ENCODE results near the gene AATF.
"Not testable (repeated sequence)": the region's sequence is repeated elsewhere in the genome, so short reads cannot be mapped to it uniquely, and the experiment has no call there.

The AATF gene

DNA sequence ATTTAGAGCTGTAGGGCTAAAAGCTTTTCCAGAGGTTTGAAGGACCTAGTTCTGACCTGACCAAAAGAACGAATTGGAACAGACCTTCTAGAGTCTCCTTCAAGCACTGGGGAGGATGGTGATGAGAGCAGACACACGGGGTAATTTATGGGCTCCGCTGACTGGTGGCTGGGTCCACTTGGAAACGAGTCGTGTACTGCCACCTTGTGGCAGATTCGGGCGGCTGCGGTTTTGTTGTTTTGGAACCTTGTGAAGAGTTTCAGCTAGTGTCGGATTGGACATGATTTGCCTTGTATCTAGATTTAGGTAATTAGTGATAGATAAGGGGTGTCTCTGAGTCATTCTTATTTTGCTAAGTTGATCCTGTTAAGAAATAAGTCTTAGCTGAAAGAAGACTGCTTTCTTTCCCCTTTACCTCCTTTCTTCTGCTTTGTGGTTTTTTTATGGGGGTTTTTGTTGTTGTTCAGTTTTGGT, 98.9 kb downstream of the AATF start:
- peak; percentile 77 for DNase-seq (ENCODE audit: low read depth)

DNA sequence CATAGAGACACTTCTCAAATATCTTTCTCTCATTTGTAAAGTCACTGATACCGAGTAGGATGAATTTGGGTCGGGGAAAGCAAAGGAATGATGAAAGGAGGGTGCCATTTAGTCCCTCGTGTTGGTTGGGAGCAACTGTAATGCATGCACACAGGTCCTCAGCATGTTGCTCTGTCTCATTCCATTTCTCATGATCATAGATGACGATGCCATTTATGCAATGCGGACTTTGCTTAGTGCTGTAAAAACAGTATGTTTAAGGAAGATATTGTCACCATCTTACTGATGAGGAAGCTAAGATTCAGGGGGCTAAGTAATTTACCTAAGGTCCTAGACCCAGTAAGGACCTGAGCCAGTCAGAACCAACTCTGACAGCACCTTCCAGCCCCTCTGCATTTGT, 100.1 kb downstream of the AATF start:
- no peak for DNase-seq (ENCODE audit: low read depth)

DNA sequence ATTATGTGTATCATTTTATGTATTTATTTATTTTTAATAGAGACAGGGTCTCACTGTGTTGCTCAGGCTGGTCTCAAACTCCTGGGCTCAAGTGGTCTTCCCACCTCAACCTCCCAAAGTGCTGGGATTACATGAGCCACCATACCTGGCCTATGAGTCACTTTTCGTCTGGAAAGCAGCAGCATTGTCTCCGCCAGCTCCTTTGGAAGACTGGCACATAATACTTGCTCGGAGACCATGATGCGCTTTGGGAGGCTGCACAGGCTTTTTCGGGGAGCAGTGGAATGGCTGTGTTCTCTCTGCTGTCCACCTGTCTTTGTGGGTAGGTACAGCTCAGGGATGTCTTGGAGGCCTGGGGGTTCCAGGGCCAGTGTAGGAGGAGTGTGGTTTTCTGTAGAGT, 102.2 kb downstream of the AATF start:
- DNase-seq (ENCODE audit: low read depth), result no peak

DNA sequence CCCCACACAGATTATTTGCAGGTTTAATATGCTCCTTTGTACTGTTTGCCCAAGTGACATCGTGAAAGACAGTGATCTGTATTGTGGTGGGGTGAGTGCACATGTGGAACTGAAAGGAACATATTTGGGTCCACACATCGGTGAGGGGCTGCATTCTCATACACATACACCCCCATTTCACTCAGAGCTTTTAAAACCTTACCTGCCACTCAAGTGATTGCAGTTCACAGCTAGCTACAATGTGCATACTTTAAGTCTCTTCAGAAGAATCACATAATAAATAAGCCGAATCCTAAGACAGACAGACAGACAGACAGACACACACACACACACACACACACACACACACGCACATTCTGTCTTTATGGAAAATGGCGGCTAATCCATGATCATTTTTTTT, 102.6 kb downstream of the AATF start:
- no peak for DNase-seq (ENCODE audit: low read depth)

DNA sequence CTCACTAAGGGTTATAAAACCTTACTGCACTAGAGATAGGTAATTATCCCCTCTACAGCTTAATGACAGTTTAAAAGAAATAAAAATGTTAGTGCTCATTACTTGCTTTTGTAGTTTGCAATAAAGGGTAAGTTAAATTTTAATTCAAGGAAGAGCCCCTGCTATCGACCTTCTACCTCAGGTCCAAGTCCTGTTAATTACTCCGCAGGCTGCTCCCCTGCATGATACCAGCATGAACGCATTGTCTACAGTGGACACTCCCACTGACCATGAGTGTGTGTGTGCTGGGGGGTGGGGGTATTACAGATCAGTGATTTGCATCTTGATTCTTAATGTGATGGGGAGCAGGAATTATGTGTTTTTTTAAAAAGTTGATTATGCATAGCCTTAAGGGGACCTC, 103.1 kb downstream of the AATF start:
- no peak for DNase-seq (ENCODE audit: low read depth)

DNA sequence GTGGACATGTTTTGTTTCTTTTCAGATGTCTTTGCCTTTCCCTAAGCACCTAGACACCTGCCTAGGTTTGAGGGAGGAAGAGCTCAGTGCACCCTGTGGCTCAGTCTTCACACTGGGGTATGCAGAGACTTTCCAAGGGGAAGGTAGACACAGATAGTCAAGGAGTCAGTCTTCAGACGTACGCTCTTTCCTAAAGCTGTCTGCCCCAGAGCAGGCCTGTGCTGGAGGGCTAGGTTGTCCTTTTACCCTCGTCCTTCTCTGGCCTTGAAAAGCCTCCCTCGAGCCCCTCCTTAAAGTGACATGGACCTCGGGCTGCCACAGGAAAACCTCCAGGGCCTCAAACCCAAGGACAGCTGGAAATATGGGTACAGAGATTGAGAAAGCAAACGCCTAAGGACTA, 103.7 kb downstream of the AATF start:
- no peak for DNase-seq (ENCODE audit: low read depth)

DNA sequence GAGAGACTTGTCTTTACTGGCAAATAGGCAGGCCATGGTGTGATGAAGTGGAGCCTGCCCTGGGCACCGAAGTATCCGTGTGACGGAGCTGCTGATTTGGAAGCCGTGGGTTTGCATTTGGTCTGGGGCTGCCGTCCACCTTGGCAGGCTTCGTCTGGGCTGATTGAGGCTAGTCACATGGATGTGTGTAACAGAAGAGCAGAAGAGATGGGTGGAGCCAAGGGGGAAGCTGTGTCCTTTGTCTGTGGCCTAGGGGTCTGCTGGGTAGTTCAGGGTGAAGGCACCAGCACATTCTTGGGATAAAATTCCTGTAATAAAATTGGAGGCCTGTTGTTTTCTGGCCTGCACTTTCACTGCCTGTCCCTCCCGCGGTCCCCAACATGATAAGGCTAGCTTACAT, 106.1 kb downstream of the AATF start:
- DNase-seq (ENCODE audit: low read depth), result no peak

DNA sequence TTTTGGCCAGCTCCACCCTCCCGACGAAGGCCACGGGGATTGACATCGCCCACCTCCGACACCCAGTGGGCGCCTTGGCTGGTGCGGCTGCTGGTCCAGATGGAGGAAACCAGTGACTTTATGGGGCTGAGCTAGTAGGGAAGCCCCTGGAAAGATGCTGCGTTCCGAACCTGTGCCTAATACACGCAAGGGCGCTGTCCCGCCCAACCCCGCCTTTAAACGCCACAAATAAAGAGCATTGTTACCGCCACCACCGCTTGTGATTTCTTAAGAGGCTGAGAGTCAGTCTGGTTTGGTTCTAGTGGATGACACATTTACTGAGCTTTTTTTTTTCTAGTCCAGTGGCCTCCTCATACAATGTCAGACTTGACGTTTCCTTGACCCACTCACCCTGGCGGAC, 107.9 kb downstream of the AATF start:
- DNase-seq (ENCODE audit: low read depth), result no peak

DNA sequence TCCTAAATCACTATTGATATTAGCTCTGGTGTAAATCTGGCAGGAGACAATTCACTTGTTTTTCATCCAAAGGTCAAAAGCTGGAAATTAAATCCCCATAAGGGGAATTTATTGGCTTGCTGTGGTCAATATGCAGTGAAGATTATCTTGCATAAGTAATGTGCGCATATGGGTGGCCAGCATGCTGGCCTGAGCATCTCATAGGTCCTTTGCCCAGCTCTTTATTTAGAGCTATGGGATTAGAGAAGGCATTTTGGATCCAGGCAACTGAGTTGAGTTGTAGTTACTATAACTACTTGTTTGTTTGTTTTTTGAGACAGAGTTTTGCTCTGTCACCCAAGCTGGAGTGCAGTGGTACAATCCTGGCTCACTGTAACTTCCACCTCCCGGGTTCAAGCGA, 110.7 kb downstream of the AATF start:
- no peak for DNase-seq (ENCODE audit: low read depth)

DNA sequence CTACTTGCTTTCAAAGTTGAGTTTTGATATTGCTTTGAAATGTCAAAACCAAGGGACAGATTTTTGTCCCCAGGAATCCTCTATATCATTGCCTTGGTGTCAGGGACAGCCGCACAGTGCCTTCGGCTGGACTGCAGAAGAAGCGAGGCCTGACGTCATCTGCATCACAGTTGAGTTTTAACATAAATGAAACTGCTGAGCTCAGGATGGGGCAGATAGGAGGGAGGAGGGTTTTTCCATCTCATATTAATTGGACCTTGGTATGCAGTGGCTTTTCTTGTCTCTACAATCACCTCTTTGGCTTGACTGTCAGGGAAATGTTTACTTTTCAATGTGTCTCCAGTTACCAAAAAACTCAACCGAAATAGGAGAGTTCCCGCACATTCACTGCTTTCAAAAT, 111.3 kb downstream of the AATF start:
- DNase-seq (ENCODE audit: low read depth), result no peak

DNA sequence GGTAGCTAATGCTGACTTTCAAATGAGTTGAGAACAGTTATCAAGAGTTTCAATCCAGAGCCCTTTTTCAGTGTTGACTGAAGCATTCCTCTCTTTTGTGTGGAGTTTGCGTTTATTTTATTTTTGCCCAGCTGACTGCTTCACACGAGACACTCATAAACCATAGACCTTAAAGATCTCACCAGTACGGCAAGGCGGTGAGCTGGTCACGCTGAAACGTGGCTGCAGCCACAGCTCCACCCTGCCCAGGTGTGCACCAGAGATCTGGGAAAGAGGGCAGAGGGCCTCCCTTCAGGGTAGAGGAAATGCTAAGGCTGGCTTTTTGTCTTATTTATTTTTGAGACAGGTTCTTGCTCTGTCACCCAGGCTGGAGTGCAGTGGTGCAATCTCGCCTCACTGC, 112.2 kb downstream of the AATF start:
- DNase-seq (ENCODE audit: low read depth), result no peak

DNA sequence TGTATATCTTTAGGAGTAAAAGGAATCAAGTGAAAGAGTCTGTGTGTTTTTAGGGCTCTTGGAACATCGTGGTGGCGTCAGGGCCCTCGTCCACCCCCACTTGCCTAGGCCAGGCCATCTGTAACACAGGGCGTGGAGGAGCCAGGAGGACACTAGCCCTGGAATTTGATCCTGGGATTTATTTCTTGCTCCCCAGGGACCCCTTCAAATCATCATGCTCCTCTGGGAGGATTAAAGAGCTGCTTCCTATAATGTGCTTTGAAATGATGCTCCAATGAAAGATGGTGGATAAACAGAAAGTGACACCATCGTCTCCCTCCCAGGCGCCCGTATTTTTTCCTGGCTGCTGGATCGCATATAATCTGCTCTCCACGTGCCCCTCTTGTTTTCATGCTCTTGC, 113.3 kb downstream of the AATF start:
- no peak for DNase-seq (ENCODE audit: low read depth)

DNA sequence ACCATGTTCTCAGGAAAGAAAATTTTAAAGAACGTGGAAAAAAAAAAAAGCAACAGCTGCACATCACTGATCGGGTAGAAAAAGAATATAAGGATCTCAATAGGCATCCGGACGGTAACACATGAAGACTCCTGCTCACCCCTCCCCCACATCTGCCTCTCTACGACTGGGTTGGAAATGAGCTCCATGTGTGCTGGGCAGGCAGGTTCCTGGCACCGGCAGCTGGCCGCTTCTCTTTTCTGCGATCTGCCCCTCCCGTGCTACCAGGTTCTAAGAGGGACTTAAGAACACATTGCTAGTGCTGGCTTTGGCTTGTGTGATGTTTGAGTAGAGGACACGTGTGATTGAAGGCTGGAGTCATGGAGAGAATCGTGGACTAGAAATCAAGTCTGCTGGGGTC, 115.5 kb downstream of the AATF start:
- no peak for DNase-seq (ENCODE audit: low read depth)

DNA sequence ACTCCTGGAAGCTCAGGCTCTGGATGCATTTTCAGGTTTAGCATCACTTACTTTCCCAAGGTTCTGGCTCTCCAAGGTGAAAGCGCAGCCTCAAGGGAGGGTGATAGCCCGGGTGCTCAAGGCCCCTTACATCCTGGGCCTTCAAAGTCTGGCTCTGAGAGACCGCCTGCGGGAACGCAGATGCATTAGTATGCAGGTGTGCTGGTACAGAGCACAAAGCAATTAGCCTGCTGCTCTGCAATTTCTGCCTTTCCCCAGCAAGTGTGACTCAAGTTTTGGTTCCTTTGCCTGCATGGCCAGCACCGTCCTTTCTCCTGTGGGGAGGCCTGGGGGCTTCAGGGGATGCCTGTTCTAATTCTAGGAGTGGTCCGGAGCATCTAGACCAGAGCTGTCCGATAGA, 116.2 kb downstream of the AATF start:
- no peak for DNase-seq (ENCODE audit: low read depth)

DNA sequence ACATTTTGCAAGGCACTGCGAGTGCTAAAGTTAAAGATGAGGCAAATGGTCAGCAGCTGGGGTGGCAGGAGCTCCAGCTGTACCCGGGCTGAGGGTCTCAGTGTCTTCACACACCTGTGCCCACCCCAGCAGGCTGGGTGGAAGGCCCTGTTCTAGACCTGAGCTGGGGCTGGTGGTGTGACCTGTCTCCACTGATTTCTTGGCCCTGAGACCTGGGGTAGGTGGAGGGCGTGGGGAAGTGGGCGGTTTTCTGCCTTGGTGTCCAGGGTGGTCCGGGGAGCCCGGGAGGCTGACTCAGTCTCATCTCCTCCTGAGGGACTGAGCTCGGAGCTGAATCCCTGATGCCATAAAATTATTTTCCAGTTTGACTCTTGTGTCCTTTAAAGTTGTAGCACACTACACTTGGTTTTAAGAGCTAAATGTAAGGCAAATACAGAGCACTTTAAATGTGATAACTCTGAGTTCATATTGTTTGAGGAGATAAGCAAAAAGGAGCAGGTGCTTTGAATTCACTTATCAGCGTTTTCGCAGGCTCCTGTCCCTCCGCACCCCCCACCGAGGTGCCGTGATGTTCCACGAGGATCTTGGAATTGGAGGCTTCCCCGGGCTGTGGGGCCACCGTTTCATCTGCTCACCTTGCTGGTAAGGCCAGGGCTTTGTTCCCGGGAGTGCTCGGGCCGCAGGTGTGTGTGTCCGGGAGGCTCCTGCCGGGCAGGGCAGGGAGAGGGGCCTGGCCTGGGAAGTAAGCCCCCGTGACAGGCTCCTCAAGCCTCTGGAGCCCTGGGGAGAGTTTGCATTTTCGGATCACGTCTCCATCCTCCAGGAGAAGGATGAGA, 117.0 kb downstream of the AATF start:
- DNase-seq (ENCODE audit: low read depth), result no peak

DNA sequence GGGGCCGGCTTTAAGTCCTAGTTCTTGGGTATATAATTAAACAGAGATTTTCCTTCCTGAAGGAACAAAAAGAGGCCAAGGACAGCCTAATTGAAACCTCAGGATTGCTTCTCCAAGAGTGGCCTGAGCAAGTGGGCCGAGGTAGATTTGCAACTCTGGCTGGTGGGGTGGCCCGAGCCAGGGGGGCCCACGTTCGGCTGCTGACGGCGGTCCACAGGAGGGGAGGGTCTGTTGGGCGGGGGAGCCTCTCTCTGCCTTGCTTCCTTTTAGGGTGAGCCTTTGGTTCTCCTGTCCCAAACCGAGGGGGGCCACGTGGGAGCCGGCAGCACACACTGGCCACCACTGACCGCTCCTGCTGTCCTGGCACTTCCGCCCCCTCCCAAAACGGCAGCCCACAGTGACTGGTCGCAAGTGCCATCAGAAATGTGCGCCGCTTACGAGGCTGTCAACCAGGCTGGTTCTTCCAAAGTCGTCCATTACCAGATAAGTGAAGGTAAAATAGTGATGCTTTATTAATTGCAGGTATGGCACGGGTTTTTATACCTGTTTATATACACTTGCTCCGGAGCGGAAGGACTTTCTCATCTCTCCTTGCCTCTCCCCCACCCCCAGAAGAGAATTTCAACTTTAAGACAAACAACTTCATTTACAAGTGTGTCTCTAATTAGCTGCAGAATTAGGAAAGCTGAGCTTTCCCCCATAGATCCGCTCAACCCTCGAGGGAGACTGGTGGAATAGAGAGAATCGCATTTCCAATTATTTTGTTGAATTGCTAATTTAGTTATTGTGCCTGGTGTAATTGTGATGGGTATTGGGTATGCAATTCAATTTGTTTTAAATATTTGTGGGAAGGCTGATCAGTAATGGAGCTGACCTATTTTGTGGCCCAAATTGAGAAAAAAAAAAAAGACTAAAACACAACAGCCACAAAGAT, 117.8 kb downstream of the AATF start:
- no peak for DNase-seq (ENCODE audit: low read depth)

DNA sequence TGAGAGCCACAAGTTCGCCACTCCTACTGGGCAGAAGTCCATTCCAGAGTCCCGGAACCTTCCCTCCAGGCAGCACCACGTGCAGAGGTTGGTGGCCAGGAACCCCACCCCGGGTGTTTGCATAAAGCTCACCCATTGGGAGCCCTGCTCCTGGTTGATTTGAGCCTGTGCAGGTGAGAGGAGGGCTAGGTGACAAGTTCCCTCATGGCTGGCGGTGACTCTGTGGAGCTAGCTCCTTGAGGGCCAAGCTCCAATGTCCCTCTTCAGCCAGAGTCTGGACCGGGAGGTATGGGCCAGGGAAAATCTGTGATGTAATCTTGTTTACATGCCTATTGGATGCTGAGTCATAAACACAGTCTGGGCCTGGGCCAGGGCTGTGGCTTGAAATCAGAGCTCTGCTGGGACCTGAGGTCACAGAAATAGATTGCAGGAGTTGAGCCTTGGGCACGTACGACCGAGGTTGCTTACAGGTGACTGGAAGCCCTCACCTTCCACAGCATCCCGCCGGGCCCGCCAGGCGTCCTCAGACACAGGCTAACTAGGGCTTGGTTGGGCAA, 118.9 kb downstream of the AATF start:
- DNase-seq (ENCODE audit: low read depth), result peak; percentile 27

DNA sequence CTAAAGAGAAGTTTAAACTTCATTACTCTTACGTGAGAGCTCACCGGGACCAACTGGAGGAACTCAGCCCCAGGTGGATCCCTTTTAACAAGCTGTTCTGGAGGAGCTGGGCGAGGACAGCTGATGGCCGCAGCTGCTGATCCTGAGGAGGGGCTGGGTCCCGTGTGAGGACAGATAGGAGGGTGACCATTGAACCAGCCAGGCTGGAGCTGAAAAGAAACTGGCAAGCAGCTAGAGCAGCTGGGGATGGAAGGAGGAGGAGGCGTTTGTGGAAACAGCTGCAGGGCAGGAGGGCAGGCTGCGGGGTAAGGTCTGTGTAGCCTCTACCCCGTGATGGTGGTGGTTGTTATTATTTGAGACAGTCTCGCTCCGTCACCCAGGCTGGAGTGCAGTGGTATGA, 119.5 kb downstream of the AATF start:
- DNase-seq (ENCODE audit: low read depth), result no peak

DNA sequence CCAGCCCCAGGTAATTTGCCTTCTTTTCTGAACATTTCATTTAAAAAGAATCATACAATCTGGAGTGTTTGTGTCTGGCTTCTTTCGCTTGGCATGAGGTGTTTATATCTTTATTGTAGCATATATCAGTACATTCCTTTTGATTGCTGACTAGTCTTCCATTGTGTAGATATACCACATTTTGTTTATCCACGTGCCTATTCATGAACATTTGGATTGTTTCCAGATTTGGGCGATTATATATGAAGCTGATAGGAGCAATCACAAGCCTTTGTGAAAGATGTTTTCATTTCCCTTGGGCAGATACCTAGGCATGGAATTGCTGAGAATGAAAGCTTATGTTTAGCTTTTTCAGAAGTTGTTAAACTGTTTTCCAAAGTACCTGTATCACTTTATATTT, 120.3 kb downstream of the AATF start:
- DNase-seq (ENCODE audit: low read depth), result no peak

DNA sequence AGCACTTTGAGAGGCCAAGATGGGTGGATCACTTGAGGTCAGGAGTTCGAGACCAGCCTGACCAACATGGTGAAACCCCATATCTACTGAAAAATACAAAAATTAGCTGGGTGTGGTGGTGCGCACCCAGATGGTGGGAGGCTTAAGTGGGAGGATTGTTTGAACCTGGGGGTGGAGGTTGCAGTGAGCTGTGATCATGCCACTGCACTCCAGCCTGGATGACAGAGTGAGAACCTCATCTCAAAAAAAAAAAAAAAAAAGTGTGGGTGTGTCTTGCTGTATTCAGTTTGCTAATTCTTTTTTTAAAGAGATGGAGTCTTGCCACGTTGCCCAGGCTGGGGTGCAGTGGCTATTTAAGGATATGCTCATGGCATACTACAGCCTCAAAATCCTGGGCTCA, 124.7 kb downstream of the AATF start:
- DNase-seq (ENCODE audit: low read depth), result not testable (repeated sequence)

DNA sequence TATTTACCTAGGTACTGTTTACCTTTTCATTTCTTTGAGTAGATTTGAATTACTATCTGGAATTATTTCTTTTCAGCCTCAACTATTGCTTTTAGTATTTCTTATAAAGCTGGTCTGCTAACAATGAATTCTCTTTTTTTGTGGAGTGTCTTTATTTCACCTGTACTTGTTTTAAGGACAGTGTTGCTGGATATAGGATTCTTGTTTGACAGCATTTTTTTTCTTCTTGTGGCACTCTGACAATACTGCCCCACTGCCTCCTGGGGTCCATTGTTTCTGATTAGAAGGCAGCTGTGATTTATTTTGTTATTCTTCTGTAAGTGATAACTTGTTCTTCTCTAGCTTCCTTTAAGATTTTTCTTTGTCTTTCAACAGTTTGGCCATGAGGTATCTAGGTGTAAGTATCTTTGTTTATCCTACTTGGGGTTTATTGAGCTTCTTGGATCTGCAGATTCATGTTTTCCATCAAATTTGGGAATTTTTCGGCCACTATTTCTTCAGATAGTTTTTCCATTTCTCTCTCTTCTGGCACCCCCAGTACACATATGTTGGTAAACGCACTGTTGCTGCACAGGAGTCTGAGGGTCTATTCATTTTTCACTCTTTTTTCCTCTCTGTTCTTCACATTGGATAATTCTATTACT, 130.4 kb downstream of the AATF start:
- no peak for DNase-seq (ENCODE audit: low read depth)

DNA sequence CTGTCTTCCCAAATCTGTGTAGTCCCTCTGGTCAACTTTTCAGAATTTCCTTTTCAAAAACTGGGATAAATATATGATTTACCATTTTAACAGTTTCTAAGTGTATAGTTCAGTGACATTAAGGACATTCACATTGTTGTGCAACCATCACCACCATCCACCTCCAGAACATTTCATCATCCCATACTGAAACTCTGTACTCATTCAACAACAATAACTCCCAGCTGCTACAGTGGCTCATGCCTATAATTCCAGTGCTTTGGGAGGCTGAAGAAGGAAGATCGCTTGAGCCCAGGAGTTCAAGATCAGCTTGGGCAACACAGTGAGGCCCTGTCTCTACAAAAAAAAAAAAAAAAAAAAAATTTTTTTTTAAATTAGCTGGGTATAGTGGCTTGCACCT, 131.0 kb downstream of the AATF start:
- DNase-seq (ENCODE audit: low read depth), result peak; percentile 53

All from fibroblast of the conjunctiva (primary cell).